GM18868 (cell line): Measurements from ENCODE around the gene USE1.
"Not testable (repeated sequence)": the region's sequence is repeated elsewhere in the genome, so short reads cannot be mapped to it uniquely, and the experiment has no call there.

ENCODE experiments used
- ATAC-seq: cut with Tn5 transposase; IDR thresholded peaks from one replicate; pipeline ENCODE4 v1.9.1; 2021; ENCODE audit warnings: mild to moderate bottlenecking, moderate library complexity; ENCODE audit not compliant: unreplicated experiment

USE1 gene

GRCh38 chr19:17215127-17215971 lies at the start of gene USE1:
Gene USE1, plus strand, starts transcription at chr19:17215357. Its CDS starts 49 bp downstream, at chr19:17215406.
- ATAC-seq, result peak; percentile 63

GRCh38 chr19:17165715-17166114 lies 49.4 kb upstream of the USE1 start:
- no peak for ATAC-seq

- ATAC-seq, result no peak
Observed at GRCh38 chr19:17170538-17171297, 44.4 kb upstream of the USE1 start.

- ATAC-seq, result no peak
Observed at GRCh38 chr19:17171874-17172273, 43.3 kb upstream of the USE1 start.

- no peak for ATAC-seq
Observed at GRCh38 chr19:17172624-17173345, 42.4 kb upstream of the USE1 start.

- ATAC-seq, result no peak
Observed at GRCh38 chr19:17178291-17178690, 36.9 kb upstream of the USE1 start.

GRCh38 chr19:17180997-17181702 lies 34.0 kb upstream of the USE1 start:
- no peak for ATAC-seq

GRCh38 chr19:17183271-17183761 lies 31.8 kb upstream of the USE1 start:
- ATAC-seq, result no peak

GRCh38 chr19:17183858-17184321 lies 31.3 kb upstream of the USE1 start:
- peak; percentile 52 for ATAC-seq

GRCh38 chr19:17184371-17184841 lies 30.8 kb upstream of the USE1 start:
- ATAC-seq, result no peak

GRCh38 chr19:17185590-17185989 lies 29.6 kb upstream of the USE1 start:
- no peak for ATAC-seq

- not testable (repeated sequence) for ATAC-seq
Observed at GRCh38 chr19:17191736-17192135, 23.4 kb upstream of the USE1 start.

- ATAC-seq, result no peak
Observed at GRCh38 chr19:17192751-17193150, 22.4 kb upstream of the USE1 start.

GRCh38 chr19:17194608-17195007 lies 20.5 kb upstream of the USE1 start:
- ATAC-seq, result no peak

GRCh38 chr19:17195106-17195505 lies 20.1 kb upstream of the USE1 start:
- ATAC-seq, result no peak

- ATAC-seq, result no peak
Observed at GRCh38 chr19:17196610-17197009, 18.5 kb upstream of the USE1 start.

GRCh38 chr19:17197666-17198065 lies 17.5 kb upstream of the USE1 start:
- ATAC-seq, result no peak

GRCh38 chr19:17200408-17201079 lies 14.6 kb upstream of the USE1 start:
- no peak for ATAC-seq

- ATAC-seq, result no peak
Observed at GRCh38 chr19:17202249-17202648, 12.9 kb upstream of the USE1 start.

GRCh38 chr19:17202713-17203112 lies 12.4 kb upstream of the USE1 start:
- no peak for ATAC-seq
